ENCODE results near the gene DCXR.
"Not testable (repeated sequence)": the region's sequence is repeated elsewhere in the genome, so short reads cannot be mapped to it uniquely, and the experiment has no call there.

DCXR gene

DNA sequence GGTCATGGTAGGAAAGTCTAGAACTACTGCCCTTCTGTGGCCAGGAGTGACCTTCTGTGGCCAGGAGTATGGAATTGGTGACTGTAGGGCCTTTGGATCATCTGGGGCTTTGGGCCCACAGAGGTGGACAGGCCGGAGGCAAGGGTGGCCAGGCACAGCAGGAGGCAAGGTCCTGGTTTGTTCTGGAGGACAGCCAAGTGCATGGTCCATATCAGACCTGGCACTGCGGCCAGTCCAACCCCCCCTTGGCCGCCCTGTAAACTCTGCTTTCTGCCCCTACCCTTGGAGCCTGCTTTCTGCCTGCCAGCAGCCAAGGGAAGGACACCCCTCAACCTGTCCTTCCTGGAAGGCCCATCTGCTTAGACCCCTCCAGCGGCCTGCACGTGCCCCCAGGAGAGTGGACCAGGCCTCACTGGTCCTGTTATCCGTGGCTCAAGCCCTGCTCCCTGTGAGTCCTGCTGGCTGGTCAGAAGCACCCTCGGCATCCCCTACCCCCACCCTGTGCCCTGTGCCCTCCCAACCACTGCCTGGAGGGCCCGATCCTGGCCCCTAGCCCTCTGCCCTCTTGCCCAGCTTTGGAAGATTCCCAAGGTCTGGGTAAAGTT lies 2.3 kb upstream of the DCXR start:
- DNase-seq (ENCODE audit: low read depth): no peak

GRCh38 chr17:82038796-82039409 lies 1.4 kb upstream of the DCXR start:
- DNase-seq (ENCODE audit: low read depth): not testable (repeated sequence)

DNA sequence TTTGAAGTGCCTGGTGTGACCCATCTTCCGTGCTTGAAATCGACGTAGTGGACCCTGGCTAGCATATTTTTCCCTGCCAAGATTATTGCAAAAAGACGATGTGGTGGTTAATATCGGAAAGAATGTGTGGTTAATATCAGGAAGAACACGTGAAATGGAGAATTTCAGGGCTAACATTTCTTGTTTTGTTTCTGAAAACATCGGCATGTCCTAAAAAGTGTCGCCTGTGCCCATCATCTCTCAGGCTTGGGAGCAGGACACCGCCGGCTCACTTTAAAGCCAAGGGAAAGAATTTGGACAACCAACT lies 345 bp upstream of the DCXR start:
- DNase-seq (ENCODE audit: low read depth): no peak

- no peak for DNase-seq (ENCODE audit: low read depth)
These were observed 834 bp downstream of the DCXR start for GRCh38 chr17:82036634-82037091.

- no peak for DNase-seq (ENCODE audit: low read depth)
These were observed 1.4 kb downstream of the DCXR start for GRCh38 chr17:82035956-82036633.

GRCh38 chr17:82035488-82035887 lies 2.0 kb downstream of the DCXR start:
- DNase-seq (ENCODE audit: low read depth): no peak

DNA sequence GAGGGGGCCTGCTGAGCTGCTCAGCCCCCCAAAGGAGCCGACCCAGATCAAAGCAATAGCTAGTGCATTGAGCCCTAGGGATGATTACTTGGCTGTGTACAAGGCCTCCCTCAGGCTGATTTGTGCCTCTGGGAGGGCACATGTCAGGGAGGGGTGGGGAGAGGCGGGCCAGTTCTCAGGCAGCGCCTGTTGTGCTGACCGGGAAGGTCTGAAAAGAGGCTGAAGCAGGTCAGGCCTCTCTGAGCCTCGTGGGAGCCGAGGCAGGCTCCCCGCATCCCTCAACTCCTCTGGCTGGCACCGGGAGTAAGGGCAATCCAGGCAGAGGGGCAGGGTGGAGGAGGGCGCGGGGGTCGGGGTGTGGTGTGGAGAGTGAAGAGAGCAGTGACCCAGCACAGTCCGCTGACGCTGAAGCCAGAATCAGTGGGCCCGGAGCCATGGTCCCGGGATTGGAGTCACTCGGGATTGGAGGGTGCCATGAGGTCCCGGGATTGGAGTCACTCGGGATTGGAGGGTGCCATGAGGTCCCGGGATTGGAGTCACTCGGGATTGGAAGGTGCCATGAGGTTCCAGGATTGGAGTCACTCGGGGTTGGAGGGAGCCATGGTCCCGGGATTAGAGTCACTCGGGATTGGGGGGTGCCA lies 3.0 kb downstream of the DCXR start:
- DNase-seq (ENCODE audit: low read depth): no peak

DNA sequence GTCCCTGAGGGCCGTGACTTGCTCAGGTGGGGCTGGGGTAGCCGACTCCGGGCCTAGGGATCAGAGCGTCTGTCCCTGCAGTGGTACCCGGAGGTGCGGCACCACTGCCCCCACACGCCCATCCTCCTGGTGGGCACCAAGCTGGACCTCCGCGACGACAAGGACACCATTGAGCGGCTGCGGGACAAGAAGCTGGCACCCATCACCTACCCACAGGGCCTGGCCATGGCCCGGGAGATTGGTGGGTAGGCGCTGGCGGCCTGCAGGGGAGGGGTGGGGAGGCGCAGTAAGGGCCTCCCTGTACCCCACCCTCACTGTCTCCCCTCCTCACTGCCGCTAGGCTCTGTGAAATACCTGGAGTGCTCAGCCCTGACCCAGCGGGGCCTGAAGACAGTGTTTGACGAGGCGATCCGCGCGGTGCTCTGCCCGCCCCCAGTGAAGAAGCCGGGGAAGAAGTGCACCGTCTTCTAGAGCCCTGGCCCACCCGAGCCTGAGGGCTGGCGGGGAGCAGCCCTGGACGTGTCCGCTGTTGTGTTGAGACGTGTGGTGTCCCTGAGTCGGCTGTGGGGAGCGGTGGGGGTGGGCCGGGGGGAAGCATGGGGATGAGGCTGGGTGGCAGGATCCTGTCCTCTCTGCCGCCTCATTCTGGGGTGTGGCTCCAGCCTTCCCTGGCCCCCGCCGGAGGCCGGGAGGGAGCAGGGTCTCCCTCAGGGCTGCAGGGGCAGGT lies 4.0 kb downstream of the DCXR start:
- DNase-seq (ENCODE audit: low read depth): no peak

DNA sequence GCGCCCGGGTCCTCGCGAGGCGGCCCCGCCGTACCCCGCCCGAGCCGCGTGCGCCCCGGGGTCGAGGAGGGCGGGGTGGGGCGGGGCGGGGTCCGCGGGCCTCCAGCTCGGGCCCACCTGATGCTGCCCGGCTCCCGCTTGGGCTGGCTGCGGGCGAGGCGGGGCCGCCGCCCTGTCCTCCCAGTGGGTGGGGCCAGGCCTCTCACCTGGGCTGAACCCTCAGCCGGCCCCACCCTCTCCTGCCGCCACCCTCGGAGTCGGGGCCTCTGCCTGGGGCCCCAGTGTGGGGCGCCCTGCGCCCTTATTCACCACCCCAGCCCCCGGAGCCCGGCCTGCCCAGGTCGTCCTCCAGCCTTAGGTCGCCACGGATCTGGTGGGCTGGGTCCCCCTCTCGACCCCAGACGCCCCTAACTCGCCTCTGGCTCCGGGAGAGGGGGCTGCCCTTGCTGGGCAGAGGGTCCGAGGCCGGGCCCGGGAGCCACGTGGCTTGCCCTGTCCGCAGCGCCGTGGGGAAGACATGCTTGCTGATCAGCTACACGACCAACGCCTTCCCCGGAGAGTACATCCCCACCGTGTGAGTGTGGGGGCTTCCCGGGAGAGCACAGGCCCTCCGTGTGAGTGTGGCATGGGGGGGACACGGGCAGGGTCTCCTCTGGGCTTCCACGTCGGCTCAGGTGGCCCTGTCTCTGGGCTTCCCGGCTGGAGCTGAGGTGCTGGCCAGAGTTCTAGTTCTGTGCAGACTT lies 5.4 kb downstream of the DCXR start:
- DNase-seq (ENCODE audit: low read depth): no peak

GRCh38 chr17:82031303-82031884 lies 6.1 kb downstream of the DCXR start, which contains the start of gene RAC3:
RAC3 (plus strand) TSS chr17:82031678; CDS start chr17:82031762, 84 bp downstream.
- no peak for DNase-seq (ENCODE audit: low read depth)

DNA sequence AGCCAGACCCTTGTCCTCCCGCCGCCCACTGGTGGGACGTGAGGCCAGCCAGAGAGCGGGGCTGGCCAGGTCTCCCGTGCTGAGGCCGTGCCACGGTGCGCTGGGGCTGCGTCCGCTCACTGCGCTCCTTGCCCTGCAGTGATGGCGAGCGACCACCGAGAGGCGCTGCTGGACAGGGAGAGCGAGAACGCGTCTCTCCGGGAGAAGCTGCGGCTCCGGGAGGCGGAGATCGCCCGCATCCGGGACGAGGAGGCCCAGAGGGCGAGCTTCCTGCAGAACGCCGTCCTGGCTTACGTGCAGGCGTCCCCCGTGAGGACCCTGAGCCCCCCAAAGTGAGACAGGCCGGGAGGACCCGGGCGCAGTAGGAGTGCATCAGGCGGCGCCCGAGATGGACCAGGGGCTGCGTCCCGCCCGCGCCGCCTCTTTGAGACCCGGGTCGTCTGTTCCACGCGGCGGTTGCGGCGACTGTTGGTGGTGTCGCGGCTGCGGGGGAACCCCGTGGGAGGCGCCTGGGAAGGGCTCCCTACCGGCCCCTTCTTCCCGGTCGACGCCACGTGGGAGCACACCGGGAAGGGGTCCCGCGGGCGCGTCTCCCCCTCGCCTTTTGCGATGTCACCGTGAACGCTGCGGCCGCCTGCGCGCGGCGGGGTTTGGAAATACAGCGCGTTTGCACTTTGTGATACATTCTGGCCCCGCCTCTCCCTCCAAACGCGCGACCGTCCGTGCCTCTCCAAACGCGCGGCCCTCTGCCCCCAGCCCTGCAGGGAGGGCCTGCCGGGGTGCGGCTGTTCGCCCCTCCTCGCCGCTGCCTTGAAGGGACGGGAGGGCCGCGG lies 6.8 kb downstream of the DCXR start:
- peak; percentile 71 for DNase-seq (ENCODE audit: low read depth)

DNA sequence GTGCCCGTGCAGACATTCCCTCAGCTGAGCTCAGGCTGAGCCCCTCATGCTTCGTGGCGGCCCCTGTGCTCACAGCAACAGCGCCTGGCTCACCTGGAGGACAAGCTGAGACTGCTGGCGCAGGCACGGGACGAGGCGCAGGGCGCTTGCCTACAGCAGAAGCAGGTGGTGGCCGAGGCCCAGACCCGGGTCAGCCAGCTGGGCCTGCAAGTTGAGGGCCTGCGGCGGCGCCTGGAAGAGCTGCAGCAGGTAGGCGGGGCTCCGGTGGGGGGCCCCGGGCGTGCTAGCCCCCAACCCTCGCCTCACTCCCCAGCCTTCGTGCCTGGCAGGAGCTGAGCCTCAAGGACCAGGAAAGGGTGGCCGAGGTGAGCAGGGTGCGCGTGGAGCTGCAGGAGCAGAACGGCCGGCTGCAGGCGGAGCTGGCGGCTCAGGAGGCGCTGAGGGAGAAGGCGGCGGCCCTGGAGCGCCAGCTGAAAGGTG lies 7.5 kb downstream of the DCXR start:
- DNase-seq (ENCODE audit: low read depth): no peak

GRCh38 chr17:82029391-82029790 lies 8.1 kb downstream of the DCXR start:
- DNase-seq (ENCODE audit: low read depth): no peak

- no peak for DNase-seq (ENCODE audit: low read depth)
These were observed 8.5 kb downstream of the DCXR start for GRCh38 chr17:82028966-82029365.

GRCh38 chr17:82028246-82028645 lies 9.3 kb downstream of the DCXR start:
- no peak for DNase-seq (ENCODE audit: low read depth)

GRCh38 chr17:82025401-82026107 lies 11.9 kb downstream of the DCXR start:
- no peak for DNase-seq (ENCODE audit: low read depth)

- DNase-seq (ENCODE audit: low read depth): no peak
These were observed 12.6 kb downstream of the DCXR start for GRCh38 chr17:82024859-82025258.

GRCh38 chr17:82023447-82024241 lies 13.9 kb downstream of the DCXR start:
- no peak for DNase-seq (ENCODE audit: low read depth)

DNA sequence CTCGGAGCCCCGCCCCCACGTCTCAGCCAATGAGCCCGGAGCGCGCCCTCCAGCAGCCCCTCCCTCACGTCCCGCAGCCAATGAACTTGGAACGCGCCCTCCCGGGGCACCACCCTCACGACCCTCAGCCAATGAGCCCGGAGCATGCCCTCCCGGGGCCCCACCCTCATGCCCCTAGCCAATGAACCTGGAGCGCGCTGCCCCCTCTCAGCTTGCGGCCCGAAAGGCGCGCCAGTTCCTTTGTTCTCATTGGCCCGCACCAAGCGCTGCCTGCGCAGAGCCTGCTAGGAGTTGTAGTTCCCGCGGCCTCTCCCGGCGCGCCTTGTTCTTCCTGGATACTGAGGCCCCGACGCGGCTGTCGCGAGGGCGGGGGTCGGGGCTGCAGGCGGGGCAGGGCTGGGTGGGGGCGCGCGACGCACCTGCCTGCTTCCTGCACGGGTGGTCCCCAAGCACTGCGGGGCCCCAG lies 14.5 kb downstream of the DCXR start, which contains the start of gene LRRC45:
TSS of gene LRRC45 (plus strand) at position 325 of the 466 bp plus-strand sequence. CDS start 339 bp downstream, outside the sequence.
- peak; percentile 100 for DNase-seq (ENCODE audit: low read depth)

Data from stimulated activated CD4-positive, alpha-beta T cell treated with anti-CD3 and anti-CD28 coated beads, Interleukin-2, amount 100 ng/mL, for 4 hours (primary cell).